ENCODE measurements around the gene ERBB2. TPM values are rescaled to one million over a fixed set of nuclear protein-coding genes. Genes with fewer than 3 reads are reported as not detected.

The ERBB2 gene
- total RNA-seq, 6 donors from 2014 or later = 88.6 to 126 (median 112) TPM

- WGBS, 2 donors = 92 to 95% methylated on average over 6 to 13 of the region's 13 CpGs
- peaks cover 0 to 19% (median 2%) of the 10 kb centered on the region in 4 donors for H3K36me3 ChIP-seq
- TF ChIP-seq POLR2A (IDR thresholded peaks at IDR 0.05) (no peak), POLR2AphosphoS5 (IDR thresholded peaks at IDR 0.05) (no peak), EP300 (IDR thresholded peaks at IDR 0.05) (no peak), CTCF (IDR thresholded peaks at IDR 0.05) (no peak)
- no peak for ATAC-seq (ENCODE audit: low FRiP score in 2 of 2)
- H3K9me3 ChIP-seq = no peaks in the 10 kb centered on the region
- H3K4me1 ChIP-seq = peaks cover 31 to 53% (median 38%) of the 10 kb centered on the region in 4 donors
- DNase-seq = no peak
- peak overlapping the region in 3 of 4 donors; percentile 1 to 66 (median 52) for H3K27ac ChIP-seq
- H3K27me3 ChIP-seq = no peaks in the 10 kb centered on the region
- no peak overlapping the region for H3K4me3 ChIP-seq
Measured at GRCh38 chr17:39678340-39679116, 21.3 kb upstream of the ERBB2 start.

- Histone ChIP-seq H3K4me3 (no peak overlapping the region), H3K4me1 (peaks cover 31 to 48% (median 37%) of the 10 kb centered on the region in 4 donors), H3K9me3 (no peaks in the 10 kb centered on the region), H3K36me3 (peaks cover 0 to 27% (median 4%) of the 10 kb centered on the region in 4 donors), H3K27me3 (no peaks in the 10 kb centered on the region), H3K27ac (peak overlapping the region in 3 of 4 donors; percentile 42 to 66 (median 52))
- DNase-seq (no peak), ATAC-seq (ENCODE audit: low FRiP score in 2 of 2) (no peak)
- TF ChIP-seq CTCF (IDR thresholded peaks at IDR 0.05) (no peak), POLR2A (IDR thresholded peaks at IDR 0.05) (no peak), EP300 (IDR thresholded peaks at IDR 0.05) (no peak), POLR2AphosphoS5 (IDR thresholded peaks at IDR 0.05) (peak in 1 of 2 donors; percentile 22)
- WGBS, 2 donors = 66 to 67% methylated on average over 10 to 12 of the region's 12 CpGs
Measured at GRCh38 chr17:39679521-39680192, 20.2 kb upstream of the ERBB2 start.

- Histone ChIP-seq H3K27ac (no peak overlapping the region), H3K9me3 (no peaks in the 10 kb centered on the region), H3K4me3 (no peak overlapping the region), H3K27me3 (no peaks in the 10 kb centered on the region), H3K4me1 (peaks cover 5 to 19% (median 12%) of the 10 kb centered on the region in 4 donors), H3K36me3 (peaks cover 0 to 29% (median 4%) of the 10 kb centered on the region in 4 donors)
- WGBS, 2 donors = 95 to 98% methylated on average over 7 to 9 of the region's 9 CpGs
- ATAC-seq (ENCODE audit: low FRiP score in 2 of 2) (no peak), DNase-seq (no peak)
- TF ChIP-seq EP300 (IDR thresholded peaks at IDR 0.05) = no peak
- TF ChIP-seq CTCF (IDR thresholded peaks at IDR 0.05) = no peak
- no peak for TF ChIP-seq POLR2A (IDR thresholded peaks at IDR 0.05)
- no peak for TF ChIP-seq POLR2AphosphoS5 (IDR thresholded peaks at IDR 0.05)
Measured at GRCh38 chr17:39683295-39683939, 16.4 kb upstream of the ERBB2 start.

GRCh38 chr17:39684369-39685192 lies 15.3 kb upstream of the ERBB2 start:
- peak in 1 of 2 donors; percentile 67 for DNase-seq
- peaks cover 0 to 29% (median 4%) of the 10 kb centered on the region in 4 donors for H3K36me3 ChIP-seq
- H3K4me3 ChIP-seq = no peak overlapping the region
- no peak overlapping the region for H3K27ac ChIP-seq
- H3K9me3 ChIP-seq = no peaks in the 10 kb centered on the region
- 79 to 93% methylated on average over 11 to 12 of the region's 12 CpGs for WGBS, 2 donors
- ATAC-seq (ENCODE audit: low FRiP score in 2 of 2) = no peak
- H3K27me3 ChIP-seq = no peaks in the 10 kb centered on the region
- TF ChIP-seq CTCF (IDR thresholded peaks at IDR 0.05) (no peak), EP300 (IDR thresholded peaks at IDR 0.05) (no peak), POLR2A (IDR thresholded peaks at IDR 0.05) (no peak), POLR2AphosphoS5 (IDR thresholded peaks at IDR 0.05) (no peak)
- H3K4me1 ChIP-seq = peaks cover 12 to 23% (median 19%) of the 10 kb centered on the region in 4 donors

Data from upper lobe of left lung (tissue), 6 donors.